ENCODE results near the gene ZMIZ1.

Gene ZMIZ1

GRCh38 chr10:79246209-79246581 is 177.4 kb downstream of the ZMIZ1 start:
- peak; percentile 85 for DNase-seq (ENCODE audit: low spot score)

GRCh38 chr10:79246606-79247275 is 178.0 kb downstream of the ZMIZ1 start:
- DNase-seq (ENCODE audit: low spot score), result peak; percentile 74

- no peak for DNase-seq (ENCODE audit: low spot score)
Observed at GRCh38 chr10:79247373-79248137, 178.8 kb downstream of the ZMIZ1 start.

- no peak for DNase-seq (ENCODE audit: low spot score)
Observed at GRCh38 chr10:79248341-79249185, 179.8 kb downstream of the ZMIZ1 start.

GRCh38 chr10:79249186-79250121 is 180.7 kb downstream of the ZMIZ1 start:
- DNase-seq (ENCODE audit: low spot score), result no peak

- no peak for DNase-seq (ENCODE audit: low spot score)
Observed at GRCh38 chr10:79250259-79250658, 181.5 kb downstream of the ZMIZ1 start.

- DNase-seq (ENCODE audit: low spot score), result no peak
Observed at GRCh38 chr10:79252450-79252849, 183.7 kb downstream of the ZMIZ1 start.

GRCh38 chr10:79252971-79253370 is 184.2 kb downstream of the ZMIZ1 start:
- DNase-seq (ENCODE audit: low spot score), result no peak

GRCh38 chr10:79253704-79254103 is 184.9 kb downstream of the ZMIZ1 start:
- DNase-seq (ENCODE audit: low spot score), result no peak

GRCh38 chr10:79254333-79255006 is 185.7 kb downstream of the ZMIZ1 start:
- no peak for DNase-seq (ENCODE audit: low spot score)

- DNase-seq (ENCODE audit: low spot score), result no peak
Observed at GRCh38 chr10:79255007-79255507, 186.3 kb downstream of the ZMIZ1 start.

- DNase-seq (ENCODE audit: low spot score), result no peak
Observed at GRCh38 chr10:79256264-79256806, 187.6 kb downstream of the ZMIZ1 start.

- no peak for DNase-seq (ENCODE audit: low spot score)
Observed at GRCh38 chr10:79258894-79259293, 190.1 kb downstream of the ZMIZ1 start.

- no peak for DNase-seq (ENCODE audit: low spot score)
Observed at GRCh38 chr10:79259834-79260233, 191.1 kb downstream of the ZMIZ1 start.

- no peak for DNase-seq (ENCODE audit: low spot score)
Observed at GRCh38 chr10:79260811-79261740, 192.3 kb downstream of the ZMIZ1 start.

GRCh38 chr10:79262131-79262530 is 193.4 kb downstream of the ZMIZ1 start:
- no peak for DNase-seq (ENCODE audit: low spot score)

- no peak for DNase-seq (ENCODE audit: low spot score)
Observed at GRCh38 chr10:79262959-79263746, 194.4 kb downstream of the ZMIZ1 start.

- DNase-seq (ENCODE audit: low spot score), result no peak
Observed at GRCh38 chr10:79263939-79264338, 195.2 kb downstream of the ZMIZ1 start.

GRCh38 chr10:79264942-79265341 is 196.2 kb downstream of the ZMIZ1 start:
- no peak for DNase-seq (ENCODE audit: low spot score)

Measured in globus pallidus (tissue), 1 donor.